ENCODE measurements around the gene PLAAT3.

GRCh38 chr11:63608353-63609345 lies 5.6 kb downstream of the PLAAT3 start:
- TF ChIP-seq POLR2A (IDR thresholded peaks at IDR 0.05; ENCODE audit: low read depth, low read length) (no peak), POLR2AphosphoS5 (IDR thresholded peaks at IDR 0.05; ENCODE audit: low read depth, low read length) (no peak), SPI1 (IDR thresholded peaks at IDR 0.05; ENCODE audit: low read depth, low read length) (no peak), TAF1 (IDR thresholded peaks at IDR 0.05; ENCODE audit: low read depth, low read length) (no peak), PAX5 (IDR thresholded peaks at IDR 0.05; ENCODE audit: insufficient read depth, low read length, severe bottlenecking) (no peak)

All from GM12891 (cell line).